ENCODE data around the gene PLEKHN1.
"Not testable (repeated sequence)": the region's sequence is repeated elsewhere in the genome, so short reads cannot be mapped to it uniquely, and the experiment has no call there.

DNA sequence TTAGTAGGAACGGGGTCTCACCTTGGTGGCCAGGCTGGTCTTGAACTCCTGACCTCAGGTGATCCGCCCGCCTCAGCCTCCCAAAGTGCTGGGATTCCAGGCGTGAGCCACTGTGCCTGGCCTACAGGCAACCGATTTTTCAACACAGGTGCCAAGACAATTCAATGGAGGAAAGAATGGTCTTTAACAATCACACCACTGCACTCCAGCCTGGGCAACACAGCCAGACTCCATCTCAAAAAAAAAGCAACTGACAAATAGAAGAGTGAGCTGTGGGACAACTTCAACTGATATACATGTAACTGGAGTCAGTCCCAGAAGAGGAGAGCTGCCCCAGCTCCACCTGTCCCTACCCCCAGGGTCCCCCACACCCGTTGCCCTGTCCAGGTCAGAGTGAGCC lies 28.3 kb downstream of the PLEKHN1 start:
- TF ChIP-seq POLR2A, EP300 (IDR thresholded peaks at IDR 0.05): not testable (repeated sequence)
- TF ChIP-seq, protein P1, sequence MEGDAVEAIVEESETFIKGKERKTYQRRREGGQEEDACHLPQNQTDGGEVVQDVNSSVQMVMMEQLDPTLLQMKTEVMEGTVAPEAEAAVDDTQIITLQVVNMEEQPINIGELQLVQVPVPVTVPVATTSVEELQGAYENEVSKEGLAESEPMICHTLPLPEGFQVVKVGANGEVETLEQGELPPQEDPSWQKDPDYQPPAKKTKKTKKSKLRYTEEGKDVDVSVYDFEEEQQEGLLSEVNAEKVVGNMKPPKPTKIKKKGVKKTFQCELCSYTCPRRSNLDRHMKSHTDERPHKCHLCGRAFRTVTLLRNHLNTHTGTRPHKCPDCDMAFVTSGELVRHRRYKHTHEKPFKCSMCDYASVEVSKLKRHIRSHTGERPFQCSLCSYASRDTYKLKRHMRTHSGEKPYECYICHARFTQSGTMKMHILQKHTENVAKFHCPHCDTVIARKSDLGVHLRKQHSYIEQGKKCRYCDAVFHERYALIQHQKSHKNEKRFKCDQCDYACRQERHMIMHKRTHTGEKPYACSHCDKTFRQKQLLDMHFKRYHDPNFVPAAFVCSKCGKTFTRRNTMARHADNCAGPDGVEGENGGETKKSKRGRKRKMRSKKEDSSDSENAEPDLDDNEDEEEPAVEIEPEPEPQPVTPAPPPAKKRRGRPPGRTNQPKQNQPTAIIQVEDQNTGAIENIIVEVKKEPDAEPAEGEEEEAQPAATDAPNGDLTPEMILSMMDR (IDR thresholded peaks at IDR 0.05): not testable (repeated sequence)

All from tibial nerve (tissue), 4 donors.